ENCODE measurements around the gene DVL2. TPM values are rescaled to one million over a fixed set of nuclear protein-coding genes. Genes with fewer than 3 reads are reported as not detected.

Gene DVL2
- total and polyA plus RNA-seq, 2 of the 13 experiments (the other 11 are each of a cell fraction or from before 2014, with no cell fraction given), result 5.7 to 38.2 TPM

DNA sequence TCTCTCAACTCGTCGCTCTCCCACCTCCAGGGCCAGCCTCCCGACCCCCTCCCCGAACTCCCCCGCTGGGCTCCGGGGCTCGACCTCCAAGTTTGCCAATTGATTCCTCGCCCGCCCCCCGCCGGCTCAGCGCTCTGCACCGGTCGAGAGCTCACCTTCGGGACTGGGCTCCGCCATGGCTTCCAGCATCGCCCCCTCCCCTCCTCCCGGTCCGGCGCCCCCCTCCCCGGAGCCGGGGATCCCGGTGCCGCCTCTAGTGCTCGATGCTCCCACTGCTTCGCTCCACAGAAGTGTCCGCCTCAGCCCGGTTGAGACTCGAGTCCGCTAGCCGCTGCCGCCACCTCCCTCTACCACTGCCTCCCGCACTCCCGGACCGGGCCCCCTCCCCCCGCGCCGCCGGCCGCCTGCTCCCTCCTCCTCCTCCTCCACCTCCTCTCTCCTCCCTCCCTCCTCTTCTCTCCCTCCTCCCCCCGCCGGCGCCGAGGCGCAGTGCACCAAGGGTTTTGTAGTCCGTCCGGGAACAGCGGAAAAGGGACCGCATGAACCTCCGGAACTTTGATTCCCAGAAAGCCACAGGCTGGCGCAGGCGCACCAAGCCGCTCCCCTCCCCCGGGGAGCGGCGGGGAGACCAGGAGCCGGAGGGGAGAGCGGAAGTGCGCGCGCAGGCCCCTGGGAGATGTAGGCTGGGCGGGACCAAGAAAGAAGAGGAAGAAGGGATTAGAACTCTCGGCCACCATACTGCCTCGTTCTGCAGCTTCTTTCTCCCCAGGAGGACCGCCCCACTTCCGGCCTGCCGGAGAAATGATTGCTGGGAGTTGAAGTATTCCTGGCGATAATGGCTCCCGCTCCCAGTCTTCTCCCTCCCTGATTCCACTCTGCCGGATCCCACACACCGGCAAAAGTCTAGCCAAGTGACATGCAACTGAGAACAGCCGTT, 5.0 kb upstream of the DVL2 start, which contains the start of gene PHF23 (continued):
- TF ChIP-seq ZNF292 (CRISPR knock-in tag; IDR thresholded peaks at IDR 0.05; ENCODE audit: borderline replicate concordance, low read depth), result no peak
- peak; percentile 90 for TF ChIP-seq YY1 (IDR thresholded peaks at IDR 0.05; ENCODE audit: insufficient read depth, insufficient replicate concordance, low read depth, low read length)
- 0 out of 2 replicates have a peak, but pooled peaks have one; percentile 23 for TF ChIP-seq PRDM15 (CRISPR knock-in tag; IDR thresholded peaks at IDR 0.05)
- peak; percentile 97 for TF ChIP-seq THAP11 (CRISPR knock-in tag; IDR thresholded peaks at IDR 0.05)
- no peak for TF ChIP-seq PRDM4 (CRISPR knock-in tag; IDR thresholded peaks at IDR 0.05; ENCODE audit: borderline replicate concordance)
- TF ChIP-seq TOE1 (CRISPR knock-in tag; IDR thresholded peaks at IDR 0.05), result 0 out of 2 replicates have a peak, but pooled peaks have one; percentile 28
- peak; percentile 65; the same call in 1 of the 2 replicates for TF ChIP-seq REPIN1 (CRISPR knock-in tag; IDR thresholded peaks at IDR 0.05; ENCODE audit: borderline replicate concordance, low read depth)
- no peak for TF ChIP-seq ZFP37 (CRISPR knock-in tag; IDR thresholded peaks at IDR 0.05; ENCODE audit: borderline replicate concordance)
- TF ChIP-seq ZNF800 (CRISPR knock-in tag; IDR thresholded peaks at IDR 0.05), result 0 out of 2 replicates have a peak, but pooled peaks have one; percentile 21
- TF ChIP-seq, protein P1, sequence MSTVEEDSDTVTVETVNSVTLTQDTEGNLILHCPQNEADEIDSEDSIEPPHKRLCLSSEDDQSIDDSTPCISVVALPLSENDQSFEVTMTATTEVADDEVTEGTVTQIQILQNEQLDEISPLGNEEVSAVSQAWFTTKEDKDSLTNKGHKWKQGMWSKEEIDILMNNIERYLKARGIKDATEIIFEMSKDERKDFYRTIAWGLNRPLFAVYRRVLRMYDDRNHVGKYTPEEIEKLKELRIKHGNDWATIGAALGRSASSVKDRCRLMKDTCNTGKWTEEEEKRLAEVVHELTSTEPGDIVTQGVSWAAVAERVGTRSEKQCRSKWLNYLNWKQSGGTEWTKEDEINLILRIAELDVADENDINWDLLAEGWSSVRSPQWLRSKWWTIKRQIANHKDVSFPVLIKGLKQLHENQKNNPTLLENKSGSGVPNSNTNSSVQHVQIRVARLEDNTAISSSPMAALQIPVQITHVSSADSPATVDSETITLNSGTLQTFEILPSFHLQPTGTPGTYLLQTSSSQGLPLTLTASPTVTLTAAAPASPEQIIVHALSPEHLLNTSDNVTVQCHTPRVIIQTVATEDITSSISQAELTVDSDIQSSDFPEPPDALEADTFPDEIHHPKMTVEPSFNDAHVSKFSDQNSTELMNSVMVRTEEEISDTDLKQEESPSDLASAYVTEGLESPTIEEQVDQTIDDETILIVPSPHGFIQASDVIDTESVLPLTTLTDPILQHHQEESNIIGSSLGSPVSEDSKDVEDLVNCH (CRISPR knock-in tag; IDR thresholded peaks at IDR 0.05), result 0 out of 2 replicates have a peak, but pooled peaks have one; percentile 43
- TF ChIP-seq ZNF850 (CRISPR knock-in tag; conservative IDR thresholded peaks at IDR 0.05), result no peak
- peak; percentile 60 for TF ChIP-seq SP2 (CRISPR knock-in tag; IDR thresholded peaks at IDR 0.05)
- peak; percentile 73; the same call in 1 of the 2 replicates for TF ChIP-seq ATF1 (CRISPR knock-in tag; IDR thresholded peaks at IDR 0.05)
- no peak; the same call in 1 of the 2 replicates for TF ChIP-seq KMT2B (CRISPR knock-in tag; IDR thresholded peaks at IDR 0.05)
- TF ChIP-seq PHF8 (CRISPR knock-in tag; IDR thresholded peaks at IDR 0.05), result peak; percentile 50; the same call in 1 of the 2 replicates

Data from HepG2 (cell line).